Stimulated activated CD8-positive, alpha-beta memory T cell treated with anti-CD3 and anti-CD28 coated beads, Interleukin-15, amount 100 ng/mL, for 24 hours (primary cell): ENCODE results near the gene VPS72.
A peak's percentile ranks its signal among the peaks of the same experiment; 100 is the strongest.
"Not testable (repeated sequence)": the region's sequence is repeated elsewhere in the genome, so short reads cannot be mapped to it uniquely, and the experiment has no call there.

ENCODE experiments used
- DNase-seq: peaks from one replicate; pipeline ENCODE4 v3.0.0-alpha.2; 2020; ENCODE audit warnings: low read depth

The VPS72 gene

GRCh38 chr1:151189637-151190445 is at the start of gene VPS72:
Gene VPS72 (minus strand): TSS chr1:151190197. CDS start chr1:151190121, 76 bp downstream.
- peak; percentile 53 for DNase-seq

DNA sequence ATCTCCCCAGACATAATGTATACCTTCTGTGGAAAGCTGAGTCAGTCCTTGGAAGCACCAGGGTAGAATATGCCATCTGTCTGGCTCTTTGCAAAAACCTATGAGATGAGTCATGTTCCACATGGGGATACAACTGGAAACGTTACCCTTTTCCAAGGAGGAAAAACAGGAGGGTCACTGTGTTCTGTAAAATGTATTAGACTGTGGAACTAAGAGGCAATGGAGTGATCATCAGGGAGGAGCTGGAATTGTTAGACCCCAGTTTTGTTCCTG is 48.4 kb upstream of the VPS72 start:
- DNase-seq, result no peak

DNA sequence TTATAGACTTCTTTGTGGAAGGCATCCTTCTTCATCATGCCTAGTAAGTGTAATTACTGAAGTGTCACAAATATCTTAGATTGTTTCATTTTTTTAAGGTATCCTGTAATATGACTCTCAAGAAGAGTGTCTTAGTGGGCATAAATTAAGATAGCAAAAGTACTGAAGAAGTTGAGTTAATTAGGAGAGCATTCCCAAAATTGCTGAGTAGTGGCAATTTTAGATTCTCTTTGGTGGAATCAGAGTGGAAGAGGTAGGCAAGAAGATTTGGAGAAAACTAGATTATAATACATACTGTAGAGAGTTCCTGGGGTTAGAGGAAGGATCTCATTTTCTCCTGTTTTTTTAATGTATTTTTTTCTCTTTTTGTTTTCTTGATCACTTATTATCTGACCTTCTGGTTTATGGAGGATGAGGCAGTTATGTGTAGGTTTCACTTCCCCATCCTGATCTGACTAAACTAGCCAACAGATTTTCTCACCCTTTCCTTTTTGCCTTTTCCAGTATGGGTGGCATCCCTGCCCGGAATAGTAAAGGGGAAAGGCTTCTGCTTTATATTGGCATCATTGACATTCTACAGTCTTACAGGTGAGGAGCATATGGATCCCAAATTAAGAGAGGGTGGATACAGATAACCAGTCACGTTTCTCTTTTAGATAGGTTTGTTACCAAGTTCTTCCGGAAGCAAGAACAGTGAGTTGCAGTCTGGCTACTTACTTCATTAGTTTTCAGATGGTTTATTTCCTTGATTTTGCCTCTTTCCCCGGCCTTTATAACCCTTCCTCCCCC is 47.9 kb upstream of the VPS72 start:
- DNase-seq, result no peak

DNA sequence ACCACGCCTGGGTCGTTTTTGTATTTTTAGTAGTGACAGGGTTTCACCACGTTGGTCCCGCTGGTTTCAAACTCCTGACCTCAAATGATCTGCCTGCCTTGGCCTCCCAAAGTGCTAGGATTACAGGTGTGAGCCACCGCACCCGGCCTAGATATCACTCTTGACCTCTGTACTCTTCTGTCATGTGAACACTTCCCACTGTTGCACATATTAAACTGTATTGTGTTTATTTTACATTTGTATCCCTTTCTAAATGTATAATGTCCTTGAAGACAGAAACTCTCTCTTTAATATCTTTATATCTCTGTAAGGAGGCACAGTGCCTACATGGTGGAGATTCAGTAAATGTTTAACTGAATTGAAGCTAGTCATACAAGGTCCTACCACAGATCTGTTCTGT is 45.2 kb upstream of the VPS72 start:
- DNase-seq, result no peak

DNA sequence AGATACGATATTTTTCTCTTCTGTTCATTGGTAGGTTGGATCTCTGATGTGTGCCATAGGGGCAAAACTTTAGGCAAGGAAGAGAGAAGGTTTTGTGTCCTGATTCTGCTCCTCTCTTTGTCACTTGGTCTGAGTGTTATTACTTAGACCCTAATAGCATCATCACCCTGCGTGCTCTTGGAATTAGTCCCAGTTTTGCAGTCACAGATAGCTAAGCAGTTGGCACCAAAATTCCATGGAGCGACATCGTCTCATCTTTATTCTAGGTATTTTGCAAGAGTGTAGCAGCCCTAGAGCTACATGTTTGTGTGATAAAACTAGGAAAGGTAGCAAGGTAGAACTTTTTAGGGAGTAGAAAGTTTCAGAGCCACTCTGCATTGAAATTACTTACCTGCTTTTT is 32.1 kb upstream of the VPS72 start:
- DNase-seq, result no peak

GRCh38 chr1:151221616-151222015 is 31.6 kb upstream of the VPS72 start:
- no peak for DNase-seq

DNA sequence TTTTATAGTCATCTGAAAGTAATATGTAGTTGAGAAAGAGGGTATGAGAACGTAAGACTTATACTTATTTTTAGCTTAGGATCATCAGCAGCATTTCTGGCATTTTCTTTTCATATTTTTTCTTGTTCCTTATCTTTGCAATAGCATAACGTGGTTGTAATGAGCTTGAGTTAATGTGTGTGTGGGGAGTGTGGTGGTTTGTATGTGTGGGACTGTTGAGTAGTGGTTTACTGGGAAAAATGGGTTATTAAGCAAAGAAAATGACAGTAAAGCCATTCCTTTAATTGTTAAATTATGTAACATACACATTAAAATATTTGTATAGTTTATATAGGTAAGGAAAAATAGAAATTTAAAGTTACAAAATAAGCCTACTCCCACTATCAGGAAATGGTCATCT is 23.6 kb upstream of the VPS72 start:
- no peak for DNase-seq

- DNase-seq, result no peak
These were observed 22.1 kb upstream of the VPS72 start for GRCh38 chr1:151211972-151212705.

DNA sequence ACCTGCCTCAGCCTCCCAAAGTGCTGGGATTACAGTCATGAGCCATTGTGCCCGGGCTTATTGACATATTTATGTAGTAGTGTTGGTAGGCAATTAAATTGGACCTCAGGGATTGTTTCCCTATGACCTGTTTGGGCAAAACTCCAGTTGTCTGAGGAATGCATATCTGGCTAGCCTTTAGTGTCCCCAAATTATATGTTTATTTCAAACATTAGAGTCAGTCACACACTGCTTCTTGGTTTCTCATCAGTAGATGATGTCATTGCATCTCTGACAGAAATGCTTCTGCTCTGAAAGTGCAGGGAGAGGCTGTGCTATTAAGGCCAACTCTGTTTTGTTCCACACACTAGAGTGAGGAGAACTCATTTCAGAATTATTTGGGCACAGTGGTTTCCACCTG is 20.8 kb upstream of the VPS72 start:
- DNase-seq, result no peak

- not testable (repeated sequence) for DNase-seq
These were observed 15.5 kb upstream of the VPS72 start for GRCh38 chr1:151205381-151205965.

GRCh38 chr1:151199873-151200581 is 10.0 kb upstream of the VPS72 start:
- DNase-seq, result no peak

- DNase-seq, result peak; percentile 99
These were observed 8.5 kb upstream of the VPS72 start, which contains the start of gene PIP5K1A for GRCh38 chr1:151198254-151199127. Gene PIP5K1A (plus strand): TSS chr1:151198552. CDS start chr1:151198997, 445 bp downstream.

GRCh38 chr1:151197863-151198253 is 7.9 kb upstream of the VPS72 start:
- no peak for DNase-seq

DNA sequence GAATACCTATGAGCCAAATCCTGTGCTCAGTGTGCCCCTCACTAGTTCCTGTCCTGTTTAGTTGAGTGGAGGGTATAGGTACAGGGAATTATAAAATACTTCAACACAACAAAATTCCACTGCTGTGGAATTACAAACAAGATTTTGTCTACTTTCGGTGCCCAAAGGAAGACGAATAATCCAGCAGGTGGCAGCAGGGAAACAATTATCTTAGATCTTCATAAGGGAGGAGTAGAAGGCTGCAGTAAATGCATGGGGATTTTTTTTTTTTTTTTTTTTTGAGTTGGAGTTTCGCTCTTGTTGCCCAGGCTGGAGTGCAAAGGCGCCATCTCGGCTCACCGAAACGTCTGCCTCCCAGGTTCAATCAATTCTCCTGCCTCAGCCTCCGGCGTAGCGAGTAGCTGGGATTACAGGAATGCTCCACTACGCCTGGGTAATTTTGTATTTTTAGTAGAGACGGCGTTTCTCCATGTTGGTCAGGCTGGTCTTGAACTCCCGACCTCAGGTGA is 6.3 kb upstream of the VPS72 start:
- DNase-seq, result no peak

- not testable (repeated sequence) for DNase-seq
These were observed 5.0 kb upstream of the VPS72 start for GRCh38 chr1:151194894-151195594.

GRCh38 chr1:151193856-151194255 is 3.9 kb upstream of the VPS72 start:
- no peak for DNase-seq

DNA sequence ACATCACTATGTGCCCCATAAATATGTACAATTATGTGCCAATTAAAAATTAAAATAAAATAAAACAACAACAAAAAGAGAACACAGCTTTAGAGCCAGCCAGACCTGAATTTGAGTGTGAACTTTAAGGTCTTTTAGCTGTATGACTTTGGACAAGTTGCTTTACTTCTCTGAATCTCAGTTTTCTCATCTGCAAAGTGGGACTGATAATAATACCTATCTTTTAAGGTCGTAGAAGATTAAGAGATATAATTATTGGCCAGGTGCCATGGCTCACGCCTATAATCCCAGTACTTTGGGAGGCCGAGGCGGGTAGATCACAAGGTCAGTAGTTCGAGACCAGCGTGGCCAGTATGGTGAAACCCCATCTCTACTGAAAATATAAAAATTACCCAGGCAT is 3.3 kb upstream of the VPS72 start:
- DNase-seq, result no peak

DNA sequence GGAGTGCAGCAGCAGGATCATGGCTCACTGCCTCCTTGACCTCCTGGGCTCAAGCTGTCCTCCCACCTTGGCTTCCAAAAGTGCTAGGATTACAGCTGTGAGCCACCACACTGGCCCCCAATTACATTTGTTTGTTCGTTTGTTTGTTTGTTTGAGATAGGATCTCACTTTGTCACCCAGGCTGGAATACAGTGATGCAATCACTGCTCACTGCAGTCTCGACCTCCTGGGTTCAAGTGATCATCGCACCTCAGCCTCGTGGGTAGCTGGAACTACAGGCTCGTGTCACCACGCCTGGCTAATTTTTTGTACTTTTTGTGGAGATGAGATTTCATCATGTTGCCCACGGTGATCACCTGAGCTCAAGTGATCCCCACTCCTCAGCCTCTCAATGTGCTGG is 2.0 kb upstream of the VPS72 start:
- no peak for DNase-seq

DNA sequence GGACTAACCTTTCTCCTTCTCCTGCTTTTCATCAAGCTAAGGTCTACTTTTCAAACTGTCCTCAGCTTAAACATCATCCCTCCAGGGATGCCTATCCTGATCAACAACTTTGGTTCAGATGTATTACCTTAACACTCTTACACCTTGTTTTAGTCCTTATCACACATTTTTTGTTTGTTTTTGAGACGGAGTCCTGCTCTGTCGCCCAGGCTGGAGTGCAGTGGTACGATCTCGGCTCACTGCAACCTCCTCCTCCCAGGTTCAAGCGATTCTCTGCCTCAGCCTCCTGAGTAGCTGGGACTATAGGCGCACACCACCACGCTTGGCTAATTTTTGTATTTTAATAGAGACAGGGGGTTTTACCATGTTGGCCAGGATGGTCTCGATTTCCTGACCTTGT is 1.3 kb downstream of the VPS72 start:
- DNase-seq, result not testable (repeated sequence)

DNA sequence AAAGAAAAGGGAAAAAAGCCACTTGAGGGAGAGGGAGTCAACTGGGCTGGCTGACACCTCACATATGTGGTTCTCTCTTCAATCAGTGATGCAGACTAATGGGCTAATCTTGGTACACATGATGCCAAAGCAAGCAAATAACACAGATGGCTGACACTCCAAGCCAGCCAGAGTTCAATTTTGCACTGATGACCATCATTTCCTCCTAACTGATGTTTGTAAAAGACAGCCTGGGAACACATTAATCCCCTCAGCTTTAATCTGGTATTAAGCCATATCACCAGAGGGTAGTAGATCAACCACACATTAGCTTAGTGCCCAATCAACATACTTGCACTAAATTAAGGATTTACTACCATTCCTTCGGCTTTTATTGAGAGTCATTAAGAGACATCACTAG is 2.8 kb downstream of the VPS72 start:
- no peak for DNase-seq
